WTC11 (cell line): ENCODE results near the gene CLSTN2.

Experiments used
- NR2C2 ChIP-seq: sonication (generic); formaldehyde crosslinking; IDR thresholded peaks from 2 replicates; pipeline ENCODE4 v1.8.0; 2022; ENCODE audit warnings: mild to moderate bottlenecking, missing genetic modification reagents
- SMAD4 ChIP-seq: sonication (generic); formaldehyde crosslinking; IDR thresholded peaks from 2 replicates; pipeline ENCODE4 v1.8.0; 2022; ENCODE audit warnings: mild to moderate bottlenecking, missing genetic modification reagents
- ZNF232 ChIP-seq: sonication (generic); formaldehyde crosslinking; IDR thresholded peaks from 2 replicates; pipeline ENCODE4 v1.8.0; 2022; ENCODE audit warnings: mild to moderate bottlenecking, missing genetic modification reagents
- TF ChIP-seq, protein P1 (sequence below): fragments of 200-600 bp; IDR thresholded peaks from 2 replicates; pipeline ENCODE4 v1.8.0; 2022; ENCODE audit warnings: antibody characterized with exemption

DNA sequence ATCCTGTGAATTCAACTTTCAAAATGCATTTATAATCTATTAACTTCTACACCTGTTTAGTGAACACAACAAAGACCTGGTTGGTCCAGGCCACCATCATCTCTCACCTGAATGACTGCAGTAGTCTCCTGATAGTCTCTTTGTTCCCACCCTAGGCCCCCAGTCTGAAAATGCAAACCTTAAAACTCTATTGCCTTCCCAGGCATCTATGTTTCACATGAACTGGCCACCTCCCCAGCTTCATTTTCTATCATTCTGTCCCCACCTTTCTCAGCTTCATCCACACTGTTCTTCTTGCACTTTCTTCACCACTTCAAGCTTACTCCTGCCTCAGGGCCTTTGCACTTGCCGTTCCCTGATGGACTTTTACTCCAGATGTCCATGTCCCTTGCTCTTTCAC is 45.0 kb downstream of the CLSTN2 start:
- TF ChIP-seq, protein P1, sequence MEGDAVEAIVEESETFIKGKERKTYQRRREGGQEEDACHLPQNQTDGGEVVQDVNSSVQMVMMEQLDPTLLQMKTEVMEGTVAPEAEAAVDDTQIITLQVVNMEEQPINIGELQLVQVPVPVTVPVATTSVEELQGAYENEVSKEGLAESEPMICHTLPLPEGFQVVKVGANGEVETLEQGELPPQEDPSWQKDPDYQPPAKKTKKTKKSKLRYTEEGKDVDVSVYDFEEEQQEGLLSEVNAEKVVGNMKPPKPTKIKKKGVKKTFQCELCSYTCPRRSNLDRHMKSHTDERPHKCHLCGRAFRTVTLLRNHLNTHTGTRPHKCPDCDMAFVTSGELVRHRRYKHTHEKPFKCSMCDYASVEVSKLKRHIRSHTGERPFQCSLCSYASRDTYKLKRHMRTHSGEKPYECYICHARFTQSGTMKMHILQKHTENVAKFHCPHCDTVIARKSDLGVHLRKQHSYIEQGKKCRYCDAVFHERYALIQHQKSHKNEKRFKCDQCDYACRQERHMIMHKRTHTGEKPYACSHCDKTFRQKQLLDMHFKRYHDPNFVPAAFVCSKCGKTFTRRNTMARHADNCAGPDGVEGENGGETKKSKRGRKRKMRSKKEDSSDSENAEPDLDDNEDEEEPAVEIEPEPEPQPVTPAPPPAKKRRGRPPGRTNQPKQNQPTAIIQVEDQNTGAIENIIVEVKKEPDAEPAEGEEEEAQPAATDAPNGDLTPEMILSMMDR: no peak
- TF ChIP-seq ZNF232 (CRISPR knock-in tag) (no peak), NR2C2 (CRISPR knock-in tag) (no peak), SMAD4 (CRISPR knock-in tag) (no peak)
